HL-60 (cell line): ENCODE results near the gene PNCK.

Source experiments
- DNase-seq, 2 experiments: peaks; one replicate each; pipeline ENCODE4 v3.0.0-alpha.2; 2010 to 2020; ENCODE audit warnings: low read depth in 1 of 2, low spot score in 1 of 2
- H3K27ac ChIP-seq: fragments of 250-450 bp; sonication (Bioruptor Pico); replicated peaks from 2 replicates; pipeline ENCODE4 v1.5.1; 2020; ENCODE audit warnings: mild to moderate bottlenecking, moderate library complexity
- H3K27me3 ChIP-seq: fragments of 250-450 bp; sonication (Bioruptor Pico); 2 replicates; pipeline ENCODE4 v1.5.1; 2021; ENCODE audit warnings: mild to moderate bottlenecking, moderate library complexity; ENCODE audit not compliant: insufficient read depth, poor library complexity, severe bottlenecking
- H3K4me3 ChIP-seq: replicated peaks from 2 replicates; pipeline ENCODE4 v1.5.1; 2011; ENCODE audit warnings: mild to moderate bottlenecking, control low read depth, low read length; ENCODE audit not compliant: insufficient read depth
- CTCF ChIP-seq: IDR thresholded peaks from one replicate; pipeline ENCODE4 v1.5.1; 2011; ENCODE audit warnings: low read length, control low read depth, inconsistent platforms; ENCODE audit not compliant: insufficient read depth
- GABPA ChIP-seq: IDR thresholded peaks from 2 replicates; pipeline ENCODE4 v1.6.1; 2012; ENCODE audit warnings: low read depth
- POLR2AphosphoS5 ChIP-seq: IDR thresholded peaks from 2 replicates; pipeline ENCODE4 v1.6.1; 2012; ENCODE audit warnings: low read depth
- REST ChIP-seq: IDR thresholded peaks from 2 replicates; pipeline ENCODE4 v1.6.1; 2012; ENCODE audit warnings: low read depth; ENCODE audit not compliant: insufficient replicate concordance
- SPI1 ChIP-seq: IDR thresholded peaks from 2 replicates; pipeline ENCODE4 v1.6.1; 2012; ENCODE audit warnings: low read depth, mild to moderate bottlenecking, borderline replicate concordance

The PNCK gene

GRCh38 chrX:153659268-153659667 is 14.3 kb downstream of the PNCK start:
- Histone ChIP-seq H3K27me3 (peaks cover 11% of the 10 kb centered on the region), H3K27ac (no peak overlapping the region), H3K4me3 (no peak overlapping the region)
- no peak for TF ChIP-seq SPI1
- no peak for TF ChIP-seq GABPA
- TF ChIP-seq CTCF: no peak
- TF ChIP-seq POLR2AphosphoS5: no peak
- no peak for TF ChIP-seq REST
- no peak for DNase-seq

GRCh38 chrX:153657161-153657560 is 16.5 kb downstream of the PNCK start:
- H3K27ac ChIP-seq: no peak overlapping the region
- TF ChIP-seq REST (no peak), CTCF (no peak), POLR2AphosphoS5 (no peak)
- H3K4me3 ChIP-seq: no peak overlapping the region
- peaks cover 9% of the 10 kb centered on the region for H3K27me3 ChIP-seq
- no peak for DNase-seq

GRCh38 chrX:153653556-153653955 is 20.1 kb downstream of the PNCK start:
- DNase-seq: no peak
- Histone ChIP-seq H3K27me3 (no peaks in the 10 kb centered on the region), H3K4me3 (no peak overlapping the region), H3K27ac (no peak overlapping the region)
- no peak for TF ChIP-seq SPI1
- no peak for TF ChIP-seq GABPA
- no peak for TF ChIP-seq POLR2AphosphoS5
- TF ChIP-seq CTCF: no peak
- no peak for TF ChIP-seq REST
